GM19463 (cell line): Measurements from ENCODE around the gene LMTK2.
"Not testable (repeated sequence)": the region's sequence is repeated elsewhere in the genome, so short reads cannot be mapped to it uniquely, and the experiment has no call there.

Experiments
- ATAC-seq: cut with Tn5 transposase; IDR thresholded peaks from one replicate; pipeline ENCODE4 v1.9.1; 2021; ENCODE audit warnings: mild to moderate bottlenecking, moderate library complexity; ENCODE audit not compliant: unreplicated experiment

LMTK2 gene

GRCh38 chr7:98215561-98216495, 109.2 kb downstream of the LMTK2 start:
- no peak for ATAC-seq

- ATAC-seq: no peak
These were observed 110.4 kb downstream of the LMTK2 start for GRCh38 chr7:98216941-98217622.

DNA sequence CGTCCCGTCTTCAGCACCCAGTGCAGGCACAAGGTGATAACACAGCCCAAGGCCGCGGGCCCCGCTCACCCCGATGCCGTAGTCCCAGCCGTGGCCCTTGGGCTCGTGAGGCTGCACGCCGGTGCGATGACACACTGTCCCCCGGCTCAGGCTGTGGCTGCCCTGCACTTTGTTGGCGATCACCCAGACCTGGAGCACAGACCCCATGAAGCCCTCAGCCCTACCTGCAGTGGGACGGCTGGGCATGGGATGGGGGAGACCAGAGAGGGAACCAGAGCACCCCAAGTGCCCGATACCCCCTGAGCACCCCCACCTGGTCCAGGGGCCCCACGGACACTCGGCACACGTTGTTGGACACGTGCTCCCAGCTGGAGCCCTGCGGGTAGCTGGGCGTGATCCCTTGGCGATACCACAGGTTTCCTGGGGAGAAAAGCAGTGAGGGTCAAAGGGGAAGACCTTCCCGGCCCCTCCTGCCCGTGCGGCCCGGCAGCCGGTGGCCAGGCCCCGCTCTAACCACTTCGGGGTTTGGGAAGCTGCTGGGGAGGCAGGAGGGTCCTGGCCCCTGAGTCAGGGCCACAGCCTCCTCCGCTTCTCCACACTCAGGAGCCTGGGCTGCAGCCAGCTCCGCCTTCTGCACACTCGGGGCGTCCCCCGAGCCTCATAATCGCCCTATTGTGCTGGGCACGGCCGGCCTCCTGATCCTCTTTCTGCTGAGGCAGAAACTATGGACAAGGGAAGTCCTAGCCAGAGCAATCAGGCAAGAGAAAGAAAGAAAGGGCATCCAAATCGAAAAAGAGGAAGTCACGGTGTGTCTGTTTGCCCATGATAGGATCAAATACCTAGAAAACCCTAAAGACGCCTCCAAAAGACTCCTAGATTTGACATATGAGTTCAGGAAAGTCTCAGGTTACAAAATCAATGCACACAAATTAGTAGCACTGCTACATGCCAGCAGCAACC, 111.2 kb downstream of the LMTK2 start:
- no peak for ATAC-seq

GRCh38 chr7:98219382-98219781, 112.7 kb downstream of the LMTK2 start:
- not testable (repeated sequence) for ATAC-seq

- no peak for ATAC-seq
These were observed 115.2 kb downstream of the LMTK2 start for GRCh38 chr7:98221611-98222532.

DNA sequence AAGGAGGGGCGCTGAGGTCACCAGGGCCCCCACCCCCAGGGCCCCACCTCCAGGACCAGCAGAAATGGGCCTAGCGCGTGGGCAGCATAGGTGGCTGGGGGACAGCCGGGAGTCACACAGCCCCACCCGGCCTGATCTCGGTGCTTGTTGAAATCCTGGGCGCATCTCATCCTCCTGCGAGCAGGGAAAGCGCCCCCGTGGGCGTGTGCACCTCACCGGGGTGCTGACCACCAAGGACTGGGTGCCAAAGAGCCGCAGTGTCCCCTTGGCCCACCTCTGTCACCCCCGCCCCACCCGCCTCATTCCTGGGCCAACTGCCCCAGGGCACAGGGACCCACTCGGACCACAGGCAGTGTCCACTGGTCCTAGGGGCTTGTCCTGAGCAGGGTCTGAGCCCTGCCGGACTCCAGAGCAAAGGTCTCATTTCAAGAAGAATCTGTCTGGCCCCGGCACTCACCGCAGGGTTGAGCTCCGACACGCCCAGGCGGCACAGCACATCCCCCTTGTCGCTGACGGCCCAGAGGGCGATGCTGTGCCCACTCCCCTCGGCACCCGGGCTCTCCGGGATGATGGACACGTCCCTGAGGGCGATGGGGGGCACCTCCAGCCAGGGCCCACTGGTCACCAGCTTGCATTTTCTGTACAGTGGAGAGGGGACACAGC, 116.0 kb downstream of the LMTK2 start:
- no peak for ATAC-seq

GRCh38 chr7:98223351-98223897, 116.8 kb downstream of the LMTK2 start:
- no peak for ATAC-seq

GRCh38 chr7:98223898-98224700, 117.4 kb downstream of the LMTK2 start:
- ATAC-seq: no peak

- ATAC-seq: no peak
These were observed 118.1 kb downstream of the LMTK2 start for GRCh38 chr7:98224701-98225181.

GRCh38 chr7:98225913-98226614, 119.4 kb downstream of the LMTK2 start:
- no peak for ATAC-seq

- no peak for ATAC-seq
These were observed 121.3 kb downstream of the LMTK2 start for GRCh38 chr7:98227939-98228338.

- ATAC-seq: no peak
These were observed 122.1 kb downstream of the LMTK2 start for GRCh38 chr7:98228801-98229200.

GRCh38 chr7:98229441-98229840, 122.8 kb downstream of the LMTK2 start:
- no peak for ATAC-seq

- no peak for ATAC-seq
These were observed 123.5 kb downstream of the LMTK2 start for GRCh38 chr7:98229991-98230745.

GRCh38 chr7:98230746-98231471, 124.2 kb downstream of the LMTK2 start:
- no peak for ATAC-seq
